22Rv1 (cell line): ENCODE results near the gene AP1S2.

ENCODE experiments used
- CTCF ChIP-seq: fragments of 450-650 bp; IDR thresholded peaks from 2 replicates; pipeline ENCODE4 v1.5.1; 2017; ENCODE audit warnings: mild to moderate bottlenecking
- ZFX ChIP-seq: fragments of 450-650 bp; IDR thresholded peaks from 2 replicates; pipeline ENCODE4 v1.6.1; 2017; ENCODE audit warnings: antibody characterized with exemption, borderline replicate concordance

- TF ChIP-seq CTCF (no peak), ZFX (no peak)
Observed at GRCh38 chrX:15881381-15881897, 26.8 kb upstream of the AP1S2 start.
